Measurements from ENCODE around the gene MAD1L1.
"Not testable (repeated sequence)": the region's sequence is repeated elsewhere in the genome, so short reads cannot be mapped to it uniquely, and the experiment has no call there.

The MAD1L1 gene

GRCh38 chr7:1930381-1931065, 302.2 kb downstream of the MAD1L1 start:
- DNase-seq = no peak

- not testable (repeated sequence) for DNase-seq
These were observed 303.3 kb downstream of the MAD1L1 start for GRCh38 chr7:1929349-1929925.

GRCh38 chr7:1928645-1929348, 303.9 kb downstream of the MAD1L1 start:
- no peak for DNase-seq

- no peak for DNase-seq
These were observed 304.7 kb downstream of the MAD1L1 start for GRCh38 chr7:1927937-1928644.

GRCh38 chr7:1926908-1927306, 305.8 kb downstream of the MAD1L1 start:
- no peak for DNase-seq

GRCh38 chr7:1925973-1926907, 306.5 kb downstream of the MAD1L1 start:
- no peak for DNase-seq

GRCh38 chr7:1925349-1925748, 307.4 kb downstream of the MAD1L1 start:
- no peak for DNase-seq

GRCh38 chr7:1924258-1924817, 308.4 kb downstream of the MAD1L1 start:
- no peak for DNase-seq

- no peak for DNase-seq
These were observed 309.1 kb downstream of the MAD1L1 start for GRCh38 chr7:1923409-1924257.

- DNase-seq = no peak
These were observed 309.9 kb downstream of the MAD1L1 start for GRCh38 chr7:1922870-1923236.

GRCh38 chr7:1922071-1922869, 310.5 kb downstream of the MAD1L1 start:
- no peak for DNase-seq

- DNase-seq = no peak
These were observed 311.9 kb downstream of the MAD1L1 start for GRCh38 chr7:1920881-1921280.

- no peak for DNase-seq
These were observed 312.5 kb downstream of the MAD1L1 start for GRCh38 chr7:1920266-1920681.

- no peak for DNase-seq
These were observed 313.0 kb downstream of the MAD1L1 start for GRCh38 chr7:1919539-1920265.

- no peak for DNase-seq
These were observed 313.7 kb downstream of the MAD1L1 start for GRCh38 chr7:1918881-1919525.

GRCh38 chr7:1918063-1918645, 314.6 kb downstream of the MAD1L1 start:
- no peak for DNase-seq

- DNase-seq = peak; percentile 14
These were observed 315.3 kb downstream of the MAD1L1 start for GRCh38 chr7:1917221-1918062.

- DNase-seq = no peak
These were observed 316.2 kb downstream of the MAD1L1 start for GRCh38 chr7:1916601-1916970.

All from NCI-H1436 (cell line).